Esophagus squamous epithelium (tissue), 5 donors: ENCODE results near the gene RARB. TPM values are rescaled to one million over a fixed set of nuclear protein-coding genes. Genes with fewer than 3 reads are reported as not detected.

Source experiments
- DNase-seq: peaks from one replicate; lab custom pipeline; 2025; lab: John Stamatoyannopoulos, UW
- H3K27ac ChIP-seq, 4 donors: fragments of 200-600 bp; sonication (generic); one replicate each; pipeline ENCODE4 v1.5.1; 2016 to 2019; ENCODE audit warnings: mild to moderate bottlenecking in 1 of 4
- H3K27me3 ChIP-seq, 4 donors: fragments of 200-600 bp; sonication (generic); 1 replicate in 3 of 4; 2 replicates in 1 of 4; pipeline versions ENCODE4 v1.5.1 to v1.6.0; 2017 to 2021; ENCODE audit warnings: antibody characterized with exemption in 1 of 4
- H3K36me3 ChIP-seq, 3 donors: fragments of 200-600 bp; sonication (generic); one replicate each; pipeline ENCODE4 v1.5.1; 2016 to 2019
- H3K4me1 ChIP-seq, 3 donors: fragments of 200-600 bp; sonication (generic); one replicate each; pipeline ENCODE4 v1.5.1; 2017 to 2019
- H3K4me3 ChIP-seq, 4 donors: fragments of 200-600 bp; sonication (generic); 1 replicate in 3 of 4; 2 replicates in 1 of 4; pipeline ENCODE4 v1.5.1; 2016 to 2019; ENCODE audit warnings: mild to moderate bottlenecking in 2 of 4, moderate library complexity in 1 of 4
- H3K9me3 ChIP-seq, 3 donors: fragments of 200-600 bp; sonication (generic); one replicate each; pipeline ENCODE4 v1.5.1; 2016 to 2019
- CTCF ChIP-seq, 6 experiments: fragments of 450-650 bp in 4 of 6; fragments of 200-600 bp in 2 of 6; sonication (generic) in 2 of 6; IDR thresholded peaks; one replicate each; pipeline ENCODE4 v1.5.1; 2016 to 2019; ENCODE audit warnings: antibody characterized with exemption in 6 of 6, mild to moderate bottlenecking in 4 of 6, moderate library complexity in 4 of 6
- POLR2A ChIP-seq, 4 donors: fragments of 450-650 bp; IDR thresholded peaks; one replicate each; pipeline ENCODE4 v1.6.1; 2017; ENCODE audit warnings: antibody characterized with exemption in 4 of 4, mild to moderate bottlenecking in 4 of 4, moderate library complexity in 3 of 4
- WGBS, 2 donors: methylation state at CpG; one replicate each; pipeline ENCODE4 v1.1.5; 2018; 5-methylcytosine and 5-hydroxymethylcytosine counted together
- intact Hi-C: fragments of 100-400 bp; cut with DNase I; formaldehyde crosslinking; loops from one replicate; pipeline ENCODE4 v1.15.0; 2022
- total RNA-seq, 4 donors: library from RNA; depleted of rRNA; stranded (reverse); fragments of >200 nt; gene quantifications; one replicate each; pipeline ENCODE4 v1.1.0, GENCODE V29; 2016
- donor health status: DM: yes; HTN: yes; CAD: no.

The RARB gene
- total RNA-seq, 4 donors from 2014 or later = 1.9 to 9.0 (median 3.5) TPM

GRCh38 chr3:25534007-25534406 is 105.9 kb downstream of the RARB start:
- peaks cover 0 to 14% (median 0%) of the 10 kb centered on the region in 3 donors for H3K4me1 ChIP-seq
- intact Hi-C loops = no loop called here
- peaks cover 0 to 6% (median 0%) of the 10 kb centered on the region in 3 donors for H3K9me3 ChIP-seq
- no peak overlapping the region for H3K27ac ChIP-seq
- no peak overlapping the region for H3K4me3 ChIP-seq
- H3K27me3 ChIP-seq = no peaks in the 10 kb centered on the region
- WGBS, 2 donors = 33 to 79% methylated on average over 1 of the region's 1 CpG
- TF ChIP-seq POLR2A (IDR thresholded peaks at IDR 0.05) = no peak
- H3K36me3 ChIP-seq = no peaks in the 10 kb centered on the region
- no peak for DNase-seq

DNA sequence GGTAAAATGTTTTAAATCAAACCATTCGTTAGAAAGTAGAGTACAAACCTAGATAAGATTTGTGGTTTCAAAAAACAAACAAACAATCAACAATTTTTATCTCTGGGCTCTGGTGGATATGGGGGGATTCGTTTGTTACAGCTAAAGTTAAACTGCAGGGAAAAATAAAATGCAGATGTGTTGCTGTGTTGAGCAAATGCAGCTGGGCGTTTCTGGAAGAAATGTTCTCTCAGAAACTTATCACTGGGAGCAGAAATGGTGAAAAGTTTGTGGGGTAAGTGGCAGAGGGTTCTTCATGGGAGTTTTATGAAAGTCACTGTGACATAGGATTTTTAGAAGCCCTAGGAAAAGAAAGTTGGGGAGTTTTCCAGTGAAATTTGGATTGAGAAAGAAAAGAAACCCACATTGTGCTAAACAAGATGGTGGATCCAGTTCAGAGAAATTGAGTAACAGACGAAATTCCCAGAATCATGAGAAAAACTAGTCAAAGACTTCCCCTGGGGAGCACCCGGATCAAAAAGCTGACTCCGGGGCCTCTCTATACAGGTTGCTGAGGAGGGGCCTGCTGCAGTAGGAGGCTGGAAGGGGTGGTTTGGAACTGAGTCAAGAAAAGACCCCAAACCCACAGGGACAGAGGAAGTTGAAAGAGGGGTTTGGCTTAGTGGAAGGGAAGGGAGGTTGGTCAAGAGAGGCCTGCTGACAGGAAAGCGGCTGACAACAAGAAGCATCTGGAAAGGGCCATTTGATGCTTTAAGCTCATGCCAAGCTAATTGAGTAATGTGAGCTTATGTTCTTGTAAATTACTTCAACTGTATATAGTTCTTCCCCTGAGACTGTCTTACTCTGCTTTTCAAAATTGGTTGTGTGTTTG is 108.7 kb downstream of the RARB start:
- DNase-seq = no peak
- intact Hi-C loops = no loop called here
- H3K27ac ChIP-seq = peak overlapping the region in 2 of 4 donors; percentile 18 to 25
- WGBS, 2 donors = 62 to 72% methylated on average over 7 of the region's 7 CpGs
- TF ChIP-seq POLR2A (IDR thresholded peaks at IDR 0.05) = no peak
- no peak for TF ChIP-seq CTCF (IDR thresholded peaks at IDR 0.05)
- no peaks in the 10 kb centered on the region for H3K27me3 ChIP-seq
- H3K36me3 ChIP-seq = no peaks in the 10 kb centered on the region
- H3K9me3 ChIP-seq = peaks cover 0 to 6% (median 0%) of the 10 kb centered on the region in 3 donors
- no peak overlapping the region for H3K4me3 ChIP-seq
- peaks cover 0 to 14% (median 0%) of the 10 kb centered on the region in 3 donors for H3K4me1 ChIP-seq

DNA sequence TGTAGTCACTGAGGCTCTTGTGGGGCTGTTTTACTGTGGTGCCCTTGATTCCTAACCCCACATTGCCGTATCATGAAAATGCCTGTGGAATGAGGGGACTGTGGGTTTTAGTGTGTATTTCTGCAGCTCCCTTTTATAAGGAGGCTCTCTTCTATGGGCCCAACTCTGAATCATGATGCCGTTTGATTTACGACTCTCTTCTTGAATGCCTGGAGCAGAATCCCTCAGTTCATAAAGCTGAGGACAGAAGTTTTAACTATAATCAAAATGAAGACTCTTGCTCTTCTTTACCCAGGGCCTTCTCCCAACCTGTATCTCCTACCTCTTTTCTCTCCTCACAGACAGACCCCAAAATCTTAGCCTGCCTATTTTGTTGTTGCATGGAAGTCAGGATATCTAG is 109.5 kb downstream of the RARB start:
- TF ChIP-seq CTCF (IDR thresholded peaks at IDR 0.05) = no peak
- no peak for TF ChIP-seq POLR2A (IDR thresholded peaks at IDR 0.05)
- no peaks in the 10 kb centered on the region for H3K36me3 ChIP-seq
- H3K27me3 ChIP-seq = no peaks in the 10 kb centered on the region
- intact Hi-C loops = no loop called here
- H3K4me3 ChIP-seq = no peak overlapping the region
- H3K27ac ChIP-seq = no peak overlapping the region
- WGBS, 2 donors = 92 to 96% methylated on average over 3 of the region's 3 CpGs
- DNase-seq = no peak
- peaks cover 0 to 15% (median 0%) of the 10 kb centered on the region in 3 donors for H3K4me1 ChIP-seq
- H3K9me3 ChIP-seq = peaks cover 0 to 4% (median 0%) of the 10 kb centered on the region in 3 donors

DNA sequence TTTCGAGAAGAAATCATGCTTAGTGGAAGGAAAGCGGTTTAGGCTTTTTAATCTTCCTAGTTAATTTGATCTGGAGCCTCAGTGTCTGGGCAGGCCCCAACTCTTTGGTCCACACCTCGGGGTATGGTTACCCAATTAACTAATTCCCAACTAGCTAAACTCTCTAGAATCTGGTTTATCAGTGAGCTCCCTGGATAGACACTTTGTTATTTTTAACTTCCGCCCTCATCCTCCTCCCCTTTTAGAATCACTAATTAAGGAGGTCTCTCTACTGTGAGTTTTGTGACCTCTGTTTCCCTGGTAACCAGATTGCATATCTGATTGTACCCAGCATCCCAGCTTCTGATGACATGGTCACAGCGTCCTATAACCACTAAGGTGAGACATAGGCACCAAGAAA is 112.2 kb downstream of the RARB start:
- DNase-seq = no peak
- TF ChIP-seq CTCF (IDR thresholded peaks at IDR 0.05) (no peak), POLR2A (IDR thresholded peaks at IDR 0.05) (no peak)
- H3K36me3 ChIP-seq = no peaks in the 10 kb centered on the region
- H3K27me3 ChIP-seq = no peaks in the 10 kb centered on the region
- H3K4me1 ChIP-seq = peaks cover 0 to 11% (median 0%) of the 10 kb centered on the region in 3 donors
- H3K9me3 ChIP-seq = no peaks in the 10 kb centered on the region
- H3K27ac ChIP-seq = no peak overlapping the region
- no peak overlapping the region for H3K4me3 ChIP-seq
- 72 to 83% methylated on average over 5 of the region's 5 CpGs for WGBS, 2 donors
- intact Hi-C loops = no loop called here

- H3K9me3 ChIP-seq = no peaks in the 10 kb centered on the region
- TF ChIP-seq CTCF (IDR thresholded peaks at IDR 0.05) = no peak
- TF ChIP-seq POLR2A (IDR thresholded peaks at IDR 0.05) = no peak
- H3K4me1 ChIP-seq = peaks cover 0 to 16% (median 0%) of the 10 kb centered on the region in 3 donors
- no peaks in the 10 kb centered on the region for H3K36me3 ChIP-seq
- H3K4me3 ChIP-seq = no peak overlapping the region
- H3K27me3 ChIP-seq = no peaks in the 10 kb centered on the region
- no peak overlapping the region for H3K27ac ChIP-seq
- intact Hi-C loops = no loop called here
- no peak for DNase-seq
- WGBS, 2 donors = 26 to 70% methylated on average over 1 of the region's 1 CpG
Measured at GRCh38 chr3:25542492-25543039, 114.5 kb downstream of the RARB start.
